ENCODE data around the gene MROH7.
"Not testable (repeated sequence)": the region's sequence is repeated elsewhere in the genome, so short reads cannot be mapped to it uniquely, and the experiment has no call there.

The MROH7 gene

GRCh38 chr1:54610601-54611580 lies 30.7 kb upstream of the MROH7 start:
- no peak for DNase-seq

- no peak for DNase-seq
Observed at GRCh38 chr1:54611621-54612020, 30.0 kb upstream of the MROH7 start.

GRCh38 chr1:54614024-54614423 lies 27.6 kb upstream of the MROH7 start:
- DNase-seq, result no peak

- no peak for DNase-seq
Observed at GRCh38 chr1:54614563-54614962, 27.0 kb upstream of the MROH7 start.

GRCh38 chr1:54615531-54616279 lies 25.9 kb upstream of the MROH7 start:
- no peak for DNase-seq

GRCh38 chr1:54619749-54620148 lies 21.8 kb upstream of the MROH7 start:
- DNase-seq, result no peak

GRCh38 chr1:54623216-54624007 lies 18.2 kb upstream of the MROH7 start, which contains the start of gene FAM151A:
FAM151A (minus strand) TSS chr1:54623525; CDS start chr1:54623395, 130 bp downstream.
- no peak for DNase-seq

GRCh38 chr1:54624466-54625464 lies 16.8 kb upstream of the MROH7 start:
- DNase-seq, result no peak

- no peak for DNase-seq
Observed at GRCh38 chr1:54627196-54627595, 14.4 kb upstream of the MROH7 start.

- DNase-seq, result not testable (repeated sequence)
Observed at GRCh38 chr1:54635804-54636203, 5.8 kb upstream of the MROH7 start.

- not testable (repeated sequence) for DNase-seq
Observed at GRCh38 chr1:54636461-54637446, 4.8 kb upstream of the MROH7 start.

- no peak for DNase-seq
Observed at GRCh38 chr1:54640361-54640760, 1.2 kb upstream of the MROH7 start.

GRCh38 chr1:54643736-54644135 lies 2.1 kb downstream of the MROH7 start:
- no peak for DNase-seq

GRCh38 chr1:54645806-54646676 lies 4.5 kb downstream of the MROH7 start:
- DNase-seq, result no peak

- no peak for DNase-seq
Observed at GRCh38 chr1:54649130-54649898, 7.7 kb downstream of the MROH7 start.

GRCh38 chr1:54649921-54650320 lies 8.3 kb downstream of the MROH7 start:
- DNase-seq, result no peak

- no peak for DNase-seq
Observed at GRCh38 chr1:54650417-54650816, 8.8 kb downstream of the MROH7 start.

- no peak for DNase-seq
Observed at GRCh38 chr1:54651608-54652007, 10.0 kb downstream of the MROH7 start.

- DNase-seq, result no peak
Observed at GRCh38 chr1:54652168-54652567, 10.6 kb downstream of the MROH7 start.

All from activated CD4-positive, CD25-positive, alpha-beta regulatory T cell treated with anti-CD3 and anti-CD28 coated beads, Interleukin-2, amount 50 U/mL, for 72 hours (primary cell).